ENCODE results near the gene GSK3B. TPM values are rescaled to one million over a fixed set of nuclear protein-coding genes. Genes with fewer than 3 reads are reported as not detected.

The GSK3B gene
- total RNA-seq, 2 experiments from 2014 or later = 33.0 to 34.2 TPM

DNA sequence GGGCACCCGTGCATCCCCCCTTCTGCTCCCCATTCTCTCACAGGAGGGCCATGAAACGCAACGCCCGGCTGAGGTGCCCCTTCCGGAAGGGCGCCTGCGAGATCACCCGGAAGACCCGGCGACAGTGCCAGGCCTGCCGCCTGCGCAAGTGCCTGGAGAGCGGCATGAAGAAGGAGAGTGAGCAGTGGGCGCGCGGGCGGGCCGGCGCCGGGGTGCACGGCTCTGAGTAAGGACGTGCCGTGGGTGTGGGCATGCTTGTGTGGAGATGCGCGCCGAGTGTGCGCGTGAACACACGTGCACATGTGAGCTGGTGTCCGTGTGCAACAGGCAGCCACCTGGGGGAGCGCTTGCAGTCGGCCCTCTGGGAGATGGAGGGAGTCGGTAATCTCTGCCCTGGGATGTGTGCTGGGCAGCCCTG, 284.2 kb downstream of the GSK3B start:
- Mint-ChIP-seq H3K27me3 (no peaks in the 10 kb centered on the region), H3K4me3 (peak overlapping the region; percentile 83), H3K27ac (peak overlapping the region; percentile 83), H3K9me3 (no peaks in the 10 kb centered on the region), H3K4me1 (peaks cover 6% of the 10 kb centered on the region), H3K36me3 (no peaks in the 10 kb centered on the region)
- DNase-seq = peak; percentile 62

GRCh38 chr3:119809249-119810017, 284.8 kb downstream of the GSK3B start:
- Mint-ChIP-seq H3K9me3 (no peaks in the 10 kb centered on the region), H3K4me3 (peak overlapping the region; percentile 83), H3K36me3 (no peaks in the 10 kb centered on the region), H3K27ac (peak overlapping the region; percentile 83), H3K4me1 (peaks cover 6% of the 10 kb centered on the region), H3K27me3 (no peaks in the 10 kb centered on the region)
- DNase-seq = peak; percentile 17

DNA sequence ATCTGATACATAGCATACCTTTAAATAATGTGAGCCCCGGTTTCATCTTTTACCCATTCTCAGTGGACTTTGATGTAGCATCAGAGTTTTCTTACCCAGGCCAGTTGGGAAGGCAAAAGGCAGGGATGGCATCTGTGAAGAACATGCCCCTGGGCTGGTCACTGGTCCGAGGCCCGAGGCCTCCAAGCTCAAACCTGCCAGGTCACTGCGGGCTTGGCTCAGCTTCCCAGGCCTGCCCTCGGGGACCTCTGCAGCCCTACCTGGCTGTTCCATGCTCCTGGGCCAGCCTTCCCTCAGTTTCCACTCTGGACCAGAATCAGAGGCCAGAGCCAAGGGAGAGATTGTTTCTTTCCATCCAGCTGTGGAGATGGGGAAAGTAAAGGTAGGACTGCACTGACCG, 285.4 kb downstream of the GSK3B start:
- peak overlapping the region; percentile 16 for H3K27ac Mint-ChIP-seq

DNA sequence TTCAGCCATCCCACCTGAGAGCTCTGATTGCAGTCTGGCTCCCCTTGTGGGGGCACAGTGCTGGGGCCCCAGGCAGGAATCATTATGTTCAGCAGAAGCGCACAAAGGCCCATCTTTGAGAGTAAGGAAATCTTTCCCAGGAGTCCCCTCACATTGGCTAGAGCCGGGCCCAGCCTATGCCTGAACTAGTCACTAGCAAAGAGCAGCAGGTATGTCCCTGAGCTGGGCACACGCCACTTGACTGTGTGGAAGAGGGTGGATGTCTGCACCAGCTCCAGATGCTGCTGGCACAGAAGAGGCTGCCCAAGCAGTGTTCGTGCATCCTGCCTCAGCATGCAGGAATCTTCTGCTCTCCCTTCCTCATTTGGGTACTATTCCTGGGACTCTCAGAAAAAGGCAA, 286.0 kb downstream of the GSK3B start:
- H3K4me3 Mint-ChIP-seq = no peak overlapping the region
- H3K4me1 Mint-ChIP-seq = peaks cover 6% of the 10 kb centered on the region
- H3K27ac Mint-ChIP-seq = no peak overlapping the region
- H3K27me3 Mint-ChIP-seq = no peaks in the 10 kb centered on the region
- no peaks in the 10 kb centered on the region for H3K9me3 Mint-ChIP-seq
- no peaks in the 10 kb centered on the region for H3K36me3 Mint-ChIP-seq
- DNase-seq = no peak

More for the DNA sequence above, 285.4 kb downstream of the GSK3B start:
- no peaks in the 10 kb centered on the region for H3K27me3 Mint-ChIP-seq
- H3K9me3 Mint-ChIP-seq = no peaks in the 10 kb centered on the region
- H3K4me3 Mint-ChIP-seq = no peak overlapping the region
- H3K4me1 Mint-ChIP-seq = peaks cover 6% of the 10 kb centered on the region
- H3K36me3 Mint-ChIP-seq = no peaks in the 10 kb centered on the region
- no peak for DNase-seq

- no peak for DNase-seq
- Mint-ChIP-seq H3K27ac (no peak overlapping the region), H3K27me3 (peaks cover 5% of the 10 kb centered on the region), H3K9me3 (no peaks in the 10 kb centered on the region), H3K4me3 (no peak overlapping the region), H3K36me3 (no peaks in the 10 kb centered on the region), H3K4me1 (no peaks in the 10 kb centered on the region)
These were observed 293.4 kb downstream of the GSK3B start for GRCh38 chr3:119800844-119801243.

DNA sequence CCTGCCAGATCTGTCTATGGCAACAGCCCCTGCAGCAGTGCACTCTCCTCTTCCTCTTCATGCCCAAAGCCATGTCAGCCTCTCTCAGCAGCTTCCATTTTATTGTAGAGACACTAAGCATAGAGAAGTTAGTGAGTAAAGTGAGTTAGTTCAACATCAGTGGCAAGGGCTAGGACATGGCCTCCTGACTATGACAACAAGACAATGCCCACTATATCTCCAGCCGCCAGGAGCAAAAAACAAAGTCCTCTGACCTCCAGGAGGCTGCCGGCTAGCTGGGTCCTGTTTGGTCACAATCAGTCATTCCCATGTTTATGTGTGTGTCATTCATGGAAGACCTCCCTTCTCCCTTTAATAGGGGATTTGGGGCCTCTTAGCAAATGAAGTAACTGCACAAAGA, 297.5 kb downstream of the GSK3B start:
- peaks cover 5% of the 10 kb centered on the region for H3K27me3 Mint-ChIP-seq
- H3K4me1 Mint-ChIP-seq = no peaks in the 10 kb centered on the region
- H3K27ac Mint-ChIP-seq = no peak overlapping the region
- no peaks in the 10 kb centered on the region for H3K36me3 Mint-ChIP-seq
- no peaks in the 10 kb centered on the region for H3K9me3 Mint-ChIP-seq
- DNase-seq = no peak
- no peak overlapping the region for H3K4me3 Mint-ChIP-seq

GRCh38 chr3:119796368-119796767, 297.9 kb downstream of the GSK3B start:
- no peak overlapping the region for H3K27ac Mint-ChIP-seq
- no peaks in the 10 kb centered on the region for H3K36me3 Mint-ChIP-seq
- no peak overlapping the region for H3K4me3 Mint-ChIP-seq
- no peak for DNase-seq
- no peaks in the 10 kb centered on the region for H3K9me3 Mint-ChIP-seq
- H3K4me1 Mint-ChIP-seq = no peaks in the 10 kb centered on the region
- peaks cover 5% of the 10 kb centered on the region for H3K27me3 Mint-ChIP-seq

DNA sequence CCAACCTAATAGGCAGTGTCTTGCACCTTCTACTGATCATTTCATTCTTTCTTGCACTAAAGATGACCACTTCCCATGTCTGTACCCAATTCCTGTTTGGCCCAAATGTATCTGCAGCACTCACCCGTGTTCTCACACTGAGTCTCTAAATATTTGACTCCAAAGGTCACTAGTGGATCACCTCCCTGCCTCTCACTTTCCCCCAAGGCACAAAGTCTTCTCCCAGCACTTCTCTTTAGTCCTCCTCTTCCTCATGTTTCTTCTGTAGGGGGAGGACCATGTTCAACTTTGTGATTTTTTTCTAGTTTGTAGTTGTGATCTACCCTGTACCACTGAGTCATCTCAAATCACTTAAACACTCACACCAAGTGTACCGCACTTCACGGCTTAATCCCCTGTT, 298.4 kb downstream of the GSK3B start:
- H3K9me3 Mint-ChIP-seq = no peaks in the 10 kb centered on the region
- no peak for DNase-seq
- no peak overlapping the region for H3K27ac Mint-ChIP-seq
- H3K4me3 Mint-ChIP-seq = no peak overlapping the region
- H3K27me3 Mint-ChIP-seq = peaks cover 5% of the 10 kb centered on the region
- no peaks in the 10 kb centered on the region for H3K36me3 Mint-ChIP-seq
- no peaks in the 10 kb centered on the region for H3K4me1 Mint-ChIP-seq

- H3K9me3 Mint-ChIP-seq = no peaks in the 10 kb centered on the region
- no peak for DNase-seq
- H3K36me3 Mint-ChIP-seq = no peaks in the 10 kb centered on the region
These were observed 299.2 kb downstream of the GSK3B start for GRCh38 chr3:119794971-119795612.

DNA sequence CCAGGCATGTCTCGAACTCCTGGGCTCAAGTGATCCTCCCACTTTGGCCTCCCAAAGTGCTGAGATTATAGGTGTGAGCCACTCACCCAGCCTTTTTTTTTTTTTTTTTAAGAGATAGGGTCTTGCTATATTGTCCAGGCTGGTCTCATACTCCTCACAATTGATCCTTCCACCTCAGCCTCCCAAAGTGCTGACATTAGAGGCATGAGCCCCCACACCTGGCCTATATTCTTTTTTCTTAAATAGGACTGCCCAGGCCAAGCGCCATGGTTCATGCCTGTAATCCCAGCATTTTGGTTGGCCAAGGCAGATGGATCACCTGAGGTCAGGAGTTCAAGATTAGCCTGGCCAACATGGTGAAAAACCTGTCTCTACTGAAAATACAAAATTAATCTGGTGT, 299.8 kb downstream of the GSK3B start:
- peaks cover 5% of the 10 kb centered on the region for H3K27me3 Mint-ChIP-seq
- H3K9me3 Mint-ChIP-seq = peaks cover 2% of the 10 kb centered on the region
- no peak overlapping the region for H3K27ac Mint-ChIP-seq
- H3K4me1 Mint-ChIP-seq = no peaks in the 10 kb centered on the region
- no peaks in the 10 kb centered on the region for H3K36me3 Mint-ChIP-seq
- H3K4me3 Mint-ChIP-seq = no peak overlapping the region
- no peak for DNase-seq

More at GRCh38 chr3:119794971-119795612, 299.2 kb downstream of the GSK3B start:
- peaks cover 5% of the 10 kb centered on the region for H3K27me3 Mint-ChIP-seq
- no peak overlapping the region for H3K4me3 Mint-ChIP-seq
- no peak overlapping the region for H3K27ac Mint-ChIP-seq
- no peaks in the 10 kb centered on the region for H3K4me1 Mint-ChIP-seq

GRCh38 chr3:119792270-119792669, 302.0 kb downstream of the GSK3B start:
- H3K9me3 Mint-ChIP-seq = peaks cover 3% of the 10 kb centered on the region

DNA sequence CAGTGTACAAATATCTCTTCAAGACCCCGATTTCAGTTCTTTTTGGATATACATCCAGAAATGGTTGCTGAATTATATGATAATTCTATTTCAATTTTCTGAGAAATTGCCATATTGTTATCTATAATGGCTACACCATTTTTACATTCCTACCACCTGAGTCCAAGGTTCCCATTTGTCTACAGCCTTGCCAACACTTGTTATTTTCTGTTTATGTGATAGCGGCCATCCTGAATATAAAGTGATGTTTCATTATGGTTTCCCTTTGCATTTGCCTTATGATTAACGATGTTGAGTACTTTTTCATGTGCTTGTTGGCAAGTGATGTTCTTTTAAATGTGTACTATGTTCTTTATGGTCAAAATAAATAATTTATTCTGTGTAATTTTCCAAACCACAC, 303.9 kb downstream of the GSK3B start:
- Mint-ChIP-seq H3K27me3 (no peaks in the 10 kb centered on the region), H3K4me3 (no peak overlapping the region), H3K4me1 (no peaks in the 10 kb centered on the region), H3K9me3 (peaks cover 3% of the 10 kb centered on the region), H3K36me3 (no peaks in the 10 kb centered on the region), H3K27ac (no peak overlapping the region)
- no peak for DNase-seq

More at GRCh38 chr3:119792270-119792669, 302.0 kb downstream of the GSK3B start:
- no peak overlapping the region for H3K27ac Mint-ChIP-seq
- no peaks in the 10 kb centered on the region for H3K27me3 Mint-ChIP-seq
- no peak for DNase-seq
- no peaks in the 10 kb centered on the region for H3K36me3 Mint-ChIP-seq
- H3K4me3 Mint-ChIP-seq = no peak overlapping the region
- H3K4me1 Mint-ChIP-seq = no peaks in the 10 kb centered on the region

DNA sequence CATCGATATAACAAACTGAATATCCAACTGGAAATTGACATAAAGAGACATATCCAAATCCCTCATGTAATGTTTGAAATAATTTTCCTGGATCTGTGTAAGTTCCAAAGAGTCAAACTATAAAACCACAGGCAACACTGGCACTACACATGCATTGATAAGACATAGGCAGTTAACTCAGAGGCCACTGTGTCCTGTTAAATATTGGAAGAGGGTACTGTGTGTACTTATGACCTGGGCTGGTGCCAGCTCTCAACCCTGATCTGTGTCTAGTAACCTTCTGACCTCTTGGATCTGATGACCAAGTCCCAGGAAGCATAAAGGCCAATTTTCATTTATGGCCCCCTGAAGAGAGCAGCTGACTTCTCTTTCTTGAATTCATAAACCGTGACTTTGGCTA, 307.8 kb downstream of the GSK3B start:
- no peak overlapping the region for H3K4me3 Mint-ChIP-seq
- no peak for DNase-seq
- no peaks in the 10 kb centered on the region for H3K36me3 Mint-ChIP-seq
- no peaks in the 10 kb centered on the region for H3K4me1 Mint-ChIP-seq
- no peak overlapping the region for H3K27ac Mint-ChIP-seq
- no peaks in the 10 kb centered on the region for H3K27me3 Mint-ChIP-seq
- H3K9me3 Mint-ChIP-seq = peaks cover 3% of the 10 kb centered on the region

GRCh38 chr3:119783883-119784282, 310.4 kb downstream of the GSK3B start:
- Mint-ChIP-seq H3K4me3 (no peak overlapping the region), H3K4me1 (peaks cover 11% of the 10 kb centered on the region), H3K9me3 (no peaks in the 10 kb centered on the region), H3K36me3 (no peaks in the 10 kb centered on the region), H3K27me3 (no peaks in the 10 kb centered on the region), H3K27ac (no peak overlapping the region)
- DNase-seq = no peak

GRCh38 chr3:119783255-119783654, 311.0 kb downstream of the GSK3B start:
- peaks cover 11% of the 10 kb centered on the region for H3K4me1 Mint-ChIP-seq
- no peak for DNase-seq
- H3K36me3 Mint-ChIP-seq = no peaks in the 10 kb centered on the region
- no peaks in the 10 kb centered on the region for H3K9me3 Mint-ChIP-seq
- no peak overlapping the region for H3K4me3 Mint-ChIP-seq
- H3K27me3 Mint-ChIP-seq = no peaks in the 10 kb centered on the region
- no peak overlapping the region for H3K27ac Mint-ChIP-seq

- Mint-ChIP-seq H3K27ac (no peak overlapping the region), H3K27me3 (no peaks in the 10 kb centered on the region), H3K4me1 (peaks cover 11% of the 10 kb centered on the region), H3K9me3 (no peaks in the 10 kb centered on the region), H3K36me3 (no peaks in the 10 kb centered on the region), H3K4me3 (no peak overlapping the region)
- DNase-seq = no peak
These were observed 311.8 kb downstream of the GSK3B start for GRCh38 chr3:119782460-119782859.
